ENCODE results near the gene CAT. TPM values are rescaled to one million over a fixed set of nuclear protein-coding genes. Genes with fewer than 3 reads are reported as not detected.

Gene CAT
- polyA plus RNA-seq, 3 donors, result 122 to 432 (median 429) TPM

DNA sequence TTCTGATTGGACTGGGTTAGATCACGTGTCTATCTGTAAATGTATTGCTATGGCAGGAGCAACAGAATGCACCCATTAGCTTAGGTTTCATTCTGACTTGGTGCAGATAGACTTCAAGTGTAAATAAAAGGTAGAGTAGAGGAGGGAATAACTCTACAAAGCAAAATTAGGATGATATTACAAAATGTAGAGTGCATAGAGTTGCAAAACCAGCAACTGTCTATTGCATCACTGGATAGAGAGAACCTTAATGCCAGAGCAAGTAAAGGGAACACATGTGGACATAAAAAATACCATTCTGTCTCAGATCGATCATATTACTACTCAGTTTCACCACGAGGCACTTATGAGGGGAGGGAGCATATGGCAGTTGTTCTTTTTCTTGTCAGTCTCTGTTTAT lies 22.0 kb upstream of the CAT start:
- Histone ChIP-seq H3K4me2 (replicated peaks; ENCODE audit: extremely low read depth, low read length, poor library complexity, severe bottlenecking) (peak overlapping the region; percentile 51), H3K9ac (ENCODE audit: insufficient read depth, low read length, poor library complexity, severe bottlenecking) (no peak overlapping the region), H3K36me3 (replicated peaks in 1 of 2; ENCODE audit: control insufficient read depth in 1 of 2, insufficient read depth in 2 of 2, low read length in 2 of 2) (no peaks in the 10 kb centered on the region), H3K4me3 (replicated peaks in 1 of 3; ENCODE audit: low read depth in 2 of 3, low read length in 3 of 3) (peak overlapping the region in 1 of 3 experiments; percentile 7), H3K27me3 (ENCODE audit: control insufficient read depth in 2 of 2, insufficient read depth in 2 of 2, low read length in 2 of 2) (no peaks in the 10 kb centered on the region), H4K20me1 (ENCODE audit: insufficient read depth, low read length) (no peaks in the 10 kb centered on the region), H2AFZ (ENCODE audit: insufficient read depth, low read depth, low read length, poor library complexity, severe bottlenecking) (no peak overlapping the region), H3K27ac (ENCODE audit: low read depth in 1 of 2, low read length in 2 of 2) (peak overlapping the region; percentile 38 to 65), H3K9me3 (replicated peaks in 1 of 2; ENCODE audit: control insufficient read depth in 1 of 2, insufficient read depth in 1 of 2, low read length in 2 of 2) (peaks cover 10 to 15% of the 10 kb centered on the region in 2 donors), H3K4me1 (ENCODE audit: control insufficient read depth in 1 of 2, insufficient read depth in 2 of 2, low read length in 2 of 2) (peaks cover 57 to 63% of the 10 kb centered on the region in 2 donors), H3K79me2 (ENCODE audit: insufficient read depth, low read length) (no peaks in the 10 kb centered on the region)
- peaks cover 2 to 7% of the 10 kb centered on the region in 2 donors for H3K36me3 Mint-ChIP-seq
- DNase-seq, result peak in 2 of 3 donors; percentile 60 to 77
- peaks cover 7 to 15% (median 12%) of the 10 kb centered on the region in 7 donors for H3K9me3 Mint-ChIP-seq
- 10% methylated on average over 1 of the region's 3 CpGs for WGBS (ENCODE audit: insufficient coverage)
- no peaks in the 10 kb centered on the region for H3K27me3 Mint-ChIP-seq (ENCODE audit: low read depth in 3 of 3)
- H3K4me3 Mint-ChIP-seq, result peak overlapping the region in 1 of 2 donors; percentile 74
- intact Hi-C loops (cut with micrococcal nuclease), result no loop called here
- peak overlapping the region; percentile 85 to 94 (median 93) for H3K27ac Mint-ChIP-seq
- no peak for TF ChIP-seq CTCF (IDR thresholded peaks at IDR 0.05)
- H3K4me1 Mint-ChIP-seq, result peaks cover 56% of the 10 kb centered on the region

GRCh38 chr11:34417202-34417601 lies 21.5 kb upstream of the CAT start:
- H3K9me3 ChIP-seq (replicated peaks in 1 of 2; ENCODE audit: control insufficient read depth in 1 of 2, insufficient read depth in 1 of 2, low read length in 2 of 2), result peaks cover 7 to 15% of the 10 kb centered on the region in 2 donors
- Mint-ChIP-seq H3K4me3 (no peak overlapping the region), H3K4me1 (peaks cover 60% of the 10 kb centered on the region), H3K9me3 (peaks cover 7 to 15% (median 12%) of the 10 kb centered on the region in 7 donors), H3K27me3 (ENCODE audit: low read depth in 3 of 3) (no peaks in the 10 kb centered on the region), H3K36me3 (peaks cover 2 to 7% of the 10 kb centered on the region in 2 donors), H3K27ac (peak overlapping the region in 6 of 7 donors; percentile 85 to 93 (median 92))
- peak overlapping the region; percentile 51 for H3K4me2 ChIP-seq (replicated peaks; ENCODE audit: extremely low read depth, low read length, poor library complexity, severe bottlenecking)
- peaks cover 62 to 67% of the 10 kb centered on the region in 2 donors for H3K4me1 ChIP-seq (ENCODE audit: control insufficient read depth in 1 of 2, insufficient read depth in 2 of 2, low read length in 2 of 2)
- DNase-seq, result no peak
- WGBS (ENCODE audit: insufficient coverage), result no CpG with 5 or more reads among the region's 1 CpG
- H3K27ac ChIP-seq (ENCODE audit: low read depth in 1 of 2, low read length in 2 of 2), result peak overlapping the region in 1 of 2 donors; percentile 65
- H3K79me2 ChIP-seq (ENCODE audit: insufficient read depth, low read length), result no peaks in the 10 kb centered on the region
- H4K20me1 ChIP-seq (ENCODE audit: insufficient read depth, low read length), result no peaks in the 10 kb centered on the region
- H3K36me3 ChIP-seq (replicated peaks in 1 of 2; ENCODE audit: control insufficient read depth in 1 of 2, insufficient read depth in 2 of 2, low read length in 2 of 2), result no peaks in the 10 kb centered on the region
- H3K4me3 ChIP-seq (replicated peaks in 1 of 3; ENCODE audit: low read depth in 2 of 3, low read length in 3 of 3), result peak overlapping the region in 1 of 3 experiments; percentile 7
- H3K9ac ChIP-seq (ENCODE audit: insufficient read depth, low read length, poor library complexity, severe bottlenecking), result no peak overlapping the region
- intact Hi-C loops (cut with micrococcal nuclease), result no loop called here
- no peak overlapping the region for H2AFZ ChIP-seq (ENCODE audit: insufficient read depth, low read depth, low read length, poor library complexity, severe bottlenecking)
- no peaks in the 10 kb centered on the region for H3K27me3 ChIP-seq (ENCODE audit: control insufficient read depth in 2 of 2, insufficient read depth in 2 of 2, low read length in 2 of 2)
- no peak for TF ChIP-seq CTCF (IDR thresholded peaks at IDR 0.05)
